Effector memory CD4-positive, alpha-beta T cell (primary cell): ENCODE results near the gene MBNL1.
"Not testable (repeated sequence)": the region's sequence is repeated elsewhere in the genome, so short reads cannot be mapped to it uniquely, and the experiment has no call there.

Source experiments
- DNase-seq, 3 donors: peaks; one replicate each; pipeline ENCODE4 v3.0.0-alpha.2; 2020
- H3K27ac ChIP-seq: 2 replicates; pipeline ENCODE4 v1.7.0; 2013; ENCODE audit warnings: mild to moderate bottlenecking, low read length, moderate library complexity; ENCODE audit not compliant: insufficient read depth, poor library complexity, severe bottlenecking
- H3K27me3 ChIP-seq: replicated peaks from 2 replicates; pipeline ENCODE4 v1.7.0; 2013; ENCODE audit warnings: mild to moderate bottlenecking, low read length; ENCODE audit not compliant: insufficient read depth, control insufficient read depth, poor library complexity, severe bottlenecking
- H3K36me3 ChIP-seq: 2 replicates; pipeline ENCODE4 v1.7.0; 2013; ENCODE audit warnings: mild to moderate bottlenecking, low read length, moderate library complexity; ENCODE audit not compliant: control insufficient read depth, insufficient read depth
- H3K4me1 ChIP-seq: 2 replicates; pipeline ENCODE4 v1.7.0; 2013; ENCODE audit warnings: low read length, mild to moderate bottlenecking; ENCODE audit not compliant: control insufficient read depth, insufficient read depth, poor library complexity, severe bottlenecking
- H3K4me3 ChIP-seq: 2 replicates; pipeline ENCODE4 v1.7.0; 2013; ENCODE audit warnings: low read length, low read depth, mild to moderate bottlenecking; ENCODE audit not compliant: insufficient read depth, poor library complexity, severe bottlenecking
- H3K9me3 ChIP-seq: 2 replicates; pipeline ENCODE4 v1.7.0; 2013; ENCODE audit warnings: mild to moderate bottlenecking, low read length, moderate library complexity; ENCODE audit not compliant: control insufficient read depth

The MBNL1 gene

GRCh38 chr3:152365126-152365525 is 96.4 kb downstream of the MBNL1 start:
- peaks cover 9% of the 10 kb centered on the region for H3K4me1 ChIP-seq
- H3K36me3 ChIP-seq = peaks cover 19% of the 10 kb centered on the region
- no peaks in the 10 kb centered on the region for H3K9me3 ChIP-seq
- H3K27ac ChIP-seq = no peak overlapping the region
- no peak overlapping the region for H3K4me3 ChIP-seq
- DNase-seq = no peak
- H3K27me3 ChIP-seq = no peaks in the 10 kb centered on the region

DNA sequence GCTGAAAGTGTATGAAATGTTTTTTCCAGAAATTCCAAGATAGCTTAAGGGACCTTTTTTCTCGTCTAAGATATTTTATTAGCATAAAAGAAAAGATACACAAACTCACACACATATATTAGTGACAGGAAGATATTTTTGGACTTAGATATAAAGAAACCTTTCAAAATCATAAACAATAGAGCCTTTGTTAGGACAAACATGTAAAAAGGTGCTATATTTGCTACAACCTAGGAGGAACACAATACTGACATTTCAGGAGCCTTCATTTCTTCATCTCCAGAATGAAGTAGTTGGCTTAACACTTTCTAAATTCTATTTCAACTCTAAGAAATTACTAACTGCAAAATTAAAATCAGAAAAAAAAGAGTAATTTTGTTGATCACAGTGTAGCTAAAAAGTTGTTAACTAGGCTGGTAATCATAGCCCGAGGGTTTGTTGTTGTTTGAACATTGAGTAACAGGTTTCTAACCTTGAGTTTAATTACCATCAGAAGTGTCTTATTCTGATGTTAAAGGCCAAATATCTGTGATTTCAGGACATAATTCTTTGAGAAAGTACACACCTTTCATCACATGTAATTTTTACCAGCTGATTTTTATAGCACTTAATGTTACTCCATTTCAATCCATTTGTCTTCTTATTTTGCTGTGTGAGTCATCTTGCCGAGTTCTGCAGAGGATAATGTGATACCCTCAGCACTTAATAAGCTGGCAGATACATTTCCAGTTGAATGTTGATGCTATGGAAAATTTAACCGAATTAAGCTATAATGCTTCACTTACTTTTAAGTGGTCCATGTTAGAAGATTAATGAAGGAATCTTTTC is 97.3 kb downstream of the MBNL1 start:
- Histone ChIP-seq H3K27me3 (no peaks in the 10 kb centered on the region), H3K27ac (no peak overlapping the region)

DNA sequence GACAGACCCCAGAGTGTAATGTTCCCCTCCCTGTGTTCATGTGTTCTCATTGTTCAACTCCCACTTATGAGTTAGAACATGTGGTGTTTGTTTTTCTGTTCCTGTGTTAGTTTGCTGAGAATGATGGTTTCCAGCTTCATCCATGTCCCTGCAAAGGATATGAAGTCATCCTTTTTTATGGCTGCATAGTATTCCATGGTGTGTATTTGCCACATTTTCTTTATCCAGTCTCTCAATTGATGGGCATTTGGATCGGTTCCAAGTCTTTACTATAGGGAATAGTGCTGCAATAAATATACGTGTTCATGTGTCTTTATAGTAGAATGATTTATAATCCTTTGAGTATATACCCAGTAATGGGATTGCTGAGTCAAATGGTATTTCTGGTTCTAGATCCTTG is 98.5 kb downstream of the MBNL1 start:
- H3K9me3 ChIP-seq, H3K27me3 ChIP-seq: not testable (repeated sequence)

More for the DNA sequence above, 97.3 kb downstream of the MBNL1 start:
- no peak overlapping the region for H3K4me3 ChIP-seq
- peaks cover 19% of the 10 kb centered on the region for H3K36me3 ChIP-seq
- no peaks in the 10 kb centered on the region for H3K9me3 ChIP-seq
- DNase-seq = no peak
- peaks cover 9% of the 10 kb centered on the region for H3K4me1 ChIP-seq

GRCh38 chr3:152372633-152373032 is 103.9 kb downstream of the MBNL1 start:
- H3K4me1 ChIP-seq, H3K27me3 ChIP-seq, H3K4me3 ChIP-seq, H3K9me3 ChIP-seq, H3K27ac ChIP-seq, DNase-seq: not testable (repeated sequence)
- peaks cover 16% of the 10 kb centered on the region for H3K36me3 ChIP-seq

More for the DNA sequence above, 98.5 kb downstream of the MBNL1 start:
- not testable (repeated sequence) for DNase-seq, H3K4me3 ChIP-seq, H3K4me1 ChIP-seq, H3K27ac ChIP-seq
- peaks cover 19% of the 10 kb centered on the region for H3K36me3 ChIP-seq

GRCh38 chr3:152373379-152373778 is 104.7 kb downstream of the MBNL1 start:
- no peak overlapping the region for H3K27ac ChIP-seq
- no peak overlapping the region for H3K4me3 ChIP-seq
- no peak for DNase-seq
- H3K27me3 ChIP-seq = no peaks in the 10 kb centered on the region
- no peaks in the 10 kb centered on the region for H3K9me3 ChIP-seq
- H3K4me1 ChIP-seq = peaks cover 7% of the 10 kb centered on the region
- H3K36me3 ChIP-seq = peaks cover 16% of the 10 kb centered on the region

DNA sequence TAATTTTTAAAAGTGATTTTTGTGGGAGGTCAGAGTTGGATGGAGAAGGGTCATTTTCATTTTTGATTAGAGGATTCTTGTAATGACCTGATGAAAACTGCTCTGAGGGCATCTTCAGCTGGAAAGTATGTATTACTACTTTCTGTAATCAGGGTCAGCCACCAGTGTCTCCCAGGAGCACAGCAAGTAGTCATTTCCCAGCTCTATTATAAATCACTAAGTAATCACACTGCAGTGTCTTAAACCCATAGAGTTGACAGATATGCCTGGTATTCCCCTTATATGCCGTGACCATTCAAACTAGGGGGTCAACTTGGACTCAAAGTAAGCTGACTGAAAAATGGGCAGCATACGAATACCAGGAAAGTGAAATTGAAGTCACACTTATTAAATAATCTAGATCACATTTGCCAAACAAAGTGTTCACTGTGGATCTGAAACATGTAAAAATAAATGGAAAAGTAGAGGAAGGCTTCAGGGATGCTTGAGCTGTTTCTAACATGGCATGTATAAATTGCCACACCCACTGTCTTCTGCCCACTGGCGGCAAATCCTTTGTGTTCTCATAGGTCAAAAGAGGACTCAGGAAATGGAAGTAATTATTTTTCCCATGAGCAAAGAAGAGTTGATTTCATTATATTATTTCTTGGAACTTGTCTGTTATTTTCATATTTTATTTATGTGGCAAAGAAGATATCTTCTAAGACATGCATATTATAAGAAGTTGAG is 105.7 kb downstream of the MBNL1 start:
- Histone ChIP-seq H3K36me3 (peaks cover 20% of the 10 kb centered on the region), H3K27ac (no peak overlapping the region), H3K27me3 (no peaks in the 10 kb centered on the region), H3K4me1 (peaks cover 7% of the 10 kb centered on the region), H3K4me3 (no peak overlapping the region), H3K9me3 (no peaks in the 10 kb centered on the region)
- no peak for DNase-seq

DNA sequence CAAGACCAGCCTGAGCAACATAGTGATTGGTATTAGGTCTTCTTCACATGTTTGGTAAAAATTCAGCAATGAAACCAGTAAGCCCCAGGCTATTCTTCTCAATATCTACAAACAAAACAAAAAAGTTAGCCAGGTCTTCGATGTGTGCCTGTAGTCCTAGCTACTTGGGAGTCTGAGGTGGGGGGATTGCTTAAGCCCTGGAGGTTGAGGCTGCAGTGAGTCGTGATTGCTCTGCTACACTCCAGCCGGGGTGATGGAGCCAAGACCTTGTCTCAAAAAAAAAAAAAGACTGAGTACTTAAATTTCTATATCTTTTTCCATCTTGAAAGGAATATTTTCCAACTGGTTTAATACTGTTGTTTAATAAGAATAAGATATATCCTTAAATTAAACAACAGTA is 106.8 kb downstream of the MBNL1 start:
- Histone ChIP-seq H3K27me3 (no peaks in the 10 kb centered on the region), H3K4me1 (peaks cover 8% of the 10 kb centered on the region), H3K27ac (no peak overlapping the region), H3K36me3 (peaks cover 20% of the 10 kb centered on the region), H3K4me3 (no peak overlapping the region), H3K9me3 (no peaks in the 10 kb centered on the region)
- DNase-seq = no peak

DNA sequence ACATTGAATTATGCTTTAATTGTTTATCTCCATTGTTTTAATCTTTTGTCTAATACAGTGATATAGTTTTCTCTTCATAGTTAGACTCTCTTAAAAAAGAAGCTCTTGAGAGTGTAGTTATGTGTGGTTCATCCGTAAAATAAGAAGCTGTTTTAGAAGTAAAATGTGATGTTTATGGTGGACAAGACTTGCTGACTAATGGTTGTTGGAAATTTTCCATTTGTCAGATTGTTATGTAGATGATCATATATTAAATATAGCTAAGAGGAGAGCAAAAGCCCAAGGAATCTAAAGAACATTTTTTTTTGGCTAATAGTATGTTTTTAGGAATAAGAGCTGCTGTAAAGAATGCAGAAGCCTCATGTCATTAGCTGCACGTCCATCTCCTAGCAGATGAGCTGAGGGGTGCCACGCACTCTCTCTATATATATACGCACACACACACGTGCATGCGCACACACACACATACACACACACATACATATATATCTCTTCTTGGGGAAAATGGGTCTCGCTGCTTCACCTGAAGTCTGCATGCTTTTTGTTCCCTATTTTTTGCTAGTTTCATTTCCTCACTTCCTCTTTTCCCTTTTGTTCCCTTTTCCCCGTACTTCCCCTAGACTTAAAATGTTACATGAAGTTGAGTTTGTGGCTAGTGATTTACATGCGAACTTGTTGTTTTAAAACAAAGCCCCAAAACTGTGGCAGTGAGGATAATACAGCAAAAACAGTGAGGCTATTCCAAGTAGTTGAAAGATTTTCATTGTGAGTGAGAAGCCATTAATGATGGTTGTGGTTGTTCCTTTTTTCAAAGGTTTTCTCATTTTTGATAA is 107.8 kb downstream of the MBNL1 start:
- Histone ChIP-seq H3K9me3 (no peaks in the 10 kb centered on the region), H3K4me3 (no peak overlapping the region), H3K27me3 (no peaks in the 10 kb centered on the region), H3K4me1 (peaks cover 10% of the 10 kb centered on the region), H3K27ac (no peak overlapping the region), H3K36me3 (peaks cover 20% of the 10 kb centered on the region)
- DNase-seq = no peak

DNA sequence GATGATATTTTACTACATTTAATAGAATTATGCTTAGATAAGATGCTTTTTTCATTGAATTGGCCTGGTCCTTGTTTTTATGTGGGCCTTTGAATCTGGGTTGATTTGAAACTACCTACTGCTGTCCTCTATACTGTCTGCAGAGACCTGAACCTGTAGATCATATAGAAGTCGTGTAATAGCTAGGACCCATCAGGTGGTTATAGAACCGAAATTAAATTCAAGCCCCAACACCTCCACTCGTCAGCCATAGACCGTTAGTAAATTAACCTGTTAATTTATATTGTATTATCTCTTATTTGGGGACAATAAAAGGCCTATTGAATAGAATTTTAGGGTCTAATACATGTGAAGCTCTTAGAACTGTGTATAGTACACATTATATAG is 108.4 kb downstream of the MBNL1 start:
- DNase-seq = no peak
- Histone ChIP-seq H3K36me3 (peaks cover 20% of the 10 kb centered on the region), H3K4me1 (peaks cover 17% of the 10 kb centered on the region), H3K9me3 (no peaks in the 10 kb centered on the region), H3K27ac (no peak overlapping the region), H3K4me3 (no peak overlapping the region), H3K27me3 (no peaks in the 10 kb centered on the region)
